Activated CD8-positive, alpha-beta memory T cell treated with anti-CD3 and anti-CD28 coated beads, Interleukin-2, amount 50 U/mL, for 24 hours (primary cell): ENCODE measurements around the gene PRTFDC1.
"Not testable (repeated sequence)": the region's sequence is repeated elsewhere in the genome, so short reads cannot be mapped to it uniquely, and the experiment has no call there.

Source experiments
- DNase-seq: peaks from one replicate; pipeline ENCODE4 v3.0.0-alpha.2; 2020; ENCODE audit errors: extremely low read depth

Gene PRTFDC1

GRCh38 chr10:24930427-24930826 is 22.0 kb downstream of the PRTFDC1 start:
- no peak for DNase-seq

GRCh38 chr10:24929904-24930303 is 22.5 kb downstream of the PRTFDC1 start:
- no peak for DNase-seq

- DNase-seq, result no peak
Measured at GRCh38 chr10:24929056-24929544, 23.3 kb downstream of the PRTFDC1 start.

GRCh38 chr10:24928163-24928562 is 24.2 kb downstream of the PRTFDC1 start:
- no peak for DNase-seq

GRCh38 chr10:24926557-24926956 is 25.8 kb downstream of the PRTFDC1 start:
- DNase-seq, result no peak

GRCh38 chr10:24925799-24926198 is 26.6 kb downstream of the PRTFDC1 start:
- DNase-seq, result no peak

GRCh38 chr10:24924483-24924882 is 27.9 kb downstream of the PRTFDC1 start:
- not testable (repeated sequence) for DNase-seq

GRCh38 chr10:24922222-24922868 is 30.1 kb downstream of the PRTFDC1 start:
- DNase-seq, result not testable (repeated sequence)

- DNase-seq, result peak; percentile 38
Measured at GRCh38 chr10:24920907-24921881, 31.2 kb downstream of the PRTFDC1 start.

- not testable (repeated sequence) for DNase-seq
Measured at GRCh38 chr10:24920192-24920591, 32.2 kb downstream of the PRTFDC1 start.

GRCh38 chr10:24919629-24920028 is 32.8 kb downstream of the PRTFDC1 start:
- not testable (repeated sequence) for DNase-seq

- no peak for DNase-seq
Measured at GRCh38 chr10:24917979-24918378, 34.4 kb downstream of the PRTFDC1 start.

- DNase-seq, result no peak
Measured at GRCh38 chr10:24917493-24917892, 34.9 kb downstream of the PRTFDC1 start.

- DNase-seq, result no peak
Measured at GRCh38 chr10:24916365-24916764, 36.0 kb downstream of the PRTFDC1 start.

GRCh38 chr10:24915304-24915703 is 37.1 kb downstream of the PRTFDC1 start:
- DNase-seq, result no peak

- no peak for DNase-seq
Measured at GRCh38 chr10:24914148-24914547, 38.3 kb downstream of the PRTFDC1 start.

GRCh38 chr10:24912215-24912614 is 40.2 kb downstream of the PRTFDC1 start:
- no peak for DNase-seq

GRCh38 chr10:24911029-24911428 is 41.4 kb downstream of the PRTFDC1 start:
- DNase-seq, result no peak

- no peak for DNase-seq
Measured at GRCh38 chr10:24910574-24910973, 41.8 kb downstream of the PRTFDC1 start.

GRCh38 chr10:24908793-24909423 is 43.5 kb downstream of the PRTFDC1 start:
- DNase-seq, result no peak

- no peak for DNase-seq
Measured at GRCh38 chr10:24907956-24908355, 44.5 kb downstream of the PRTFDC1 start.

GRCh38 chr10:24906372-24906771 is 46.0 kb downstream of the PRTFDC1 start:
- DNase-seq, result no peak
